Measurements from ENCODE around the gene SUPT3H.

GRCh38 chr6:45229416-45229815 lies 148.3 kb downstream of the SUPT3H start:
- TF ChIP-seq, protein P1, sequence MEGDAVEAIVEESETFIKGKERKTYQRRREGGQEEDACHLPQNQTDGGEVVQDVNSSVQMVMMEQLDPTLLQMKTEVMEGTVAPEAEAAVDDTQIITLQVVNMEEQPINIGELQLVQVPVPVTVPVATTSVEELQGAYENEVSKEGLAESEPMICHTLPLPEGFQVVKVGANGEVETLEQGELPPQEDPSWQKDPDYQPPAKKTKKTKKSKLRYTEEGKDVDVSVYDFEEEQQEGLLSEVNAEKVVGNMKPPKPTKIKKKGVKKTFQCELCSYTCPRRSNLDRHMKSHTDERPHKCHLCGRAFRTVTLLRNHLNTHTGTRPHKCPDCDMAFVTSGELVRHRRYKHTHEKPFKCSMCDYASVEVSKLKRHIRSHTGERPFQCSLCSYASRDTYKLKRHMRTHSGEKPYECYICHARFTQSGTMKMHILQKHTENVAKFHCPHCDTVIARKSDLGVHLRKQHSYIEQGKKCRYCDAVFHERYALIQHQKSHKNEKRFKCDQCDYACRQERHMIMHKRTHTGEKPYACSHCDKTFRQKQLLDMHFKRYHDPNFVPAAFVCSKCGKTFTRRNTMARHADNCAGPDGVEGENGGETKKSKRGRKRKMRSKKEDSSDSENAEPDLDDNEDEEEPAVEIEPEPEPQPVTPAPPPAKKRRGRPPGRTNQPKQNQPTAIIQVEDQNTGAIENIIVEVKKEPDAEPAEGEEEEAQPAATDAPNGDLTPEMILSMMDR (IDR thresholded peaks at IDR 0.05): no peak
- TF ChIP-seq POLR2A (IDR thresholded peaks at IDR 0.05): no peak

All from lower leg skin (tissue), 3 donors.